Urinary bladder (tissue), 4 donors: Measurements from ENCODE around the gene KLHL14. TPM values are rescaled to one million over a fixed set of nuclear protein-coding genes. Genes with fewer than 3 reads are reported as not detected.

Experiments used
- DNase-seq: peaks from one replicate; pipeline ENCODE4 v3.0.0-alpha.2; 2015; ENCODE audit errors: extremely low spot score
- H3K27ac ChIP-seq: one replicate; pipeline ENCODE4 v1.5.1; 2013; ENCODE audit warnings: low read depth, mild to moderate bottlenecking, moderate library complexity
- H3K36me3 ChIP-seq: one replicate; pipeline ENCODE4 v1.6.1; 2013; ENCODE audit warnings: mild to moderate bottlenecking, moderate library complexity; ENCODE audit not compliant: insufficient read depth
- H3K4me1 ChIP-seq: one replicate; pipeline ENCODE4 v1.6.1; 2013; ENCODE audit warnings: mild to moderate bottlenecking, moderate library complexity; ENCODE audit not compliant: insufficient read depth
- H3K4me3 ChIP-seq: one replicate; pipeline ENCODE4 v1.5.1; 2013; ENCODE audit warnings: low read depth, low read length
- WGBS: extraction: QIAGEN DNeasy Blood & Tissue Kit; methylation state at CpG from one replicate; pipeline ENCODE4 v1.1.7; 2013; 5-methylcytosine and 5-hydroxymethylcytosine counted together
- polyA plus RNA-seq: library from polyadenylated mRNA; stranded (reverse); fragments of 200-250 nt; gene quantifications from one replicate; pipeline ENCODE4 v1.2.3, GENCODE V29; 2013
- total RNA-seq: library from RNA; depleted of rRNA; stranded (reverse); fragments of >200 nt; gene quantifications from one replicate; pipeline ENCODE4 v1.2.3, GENCODE V29; 2014
- donor health status: healthy with polysubstance abuse.
- donor health status: healthy.

KLHL14 gene
- total and polyA plus RNA-seq, 2 donors = 0.39 to 1.5 TPM

DNA sequence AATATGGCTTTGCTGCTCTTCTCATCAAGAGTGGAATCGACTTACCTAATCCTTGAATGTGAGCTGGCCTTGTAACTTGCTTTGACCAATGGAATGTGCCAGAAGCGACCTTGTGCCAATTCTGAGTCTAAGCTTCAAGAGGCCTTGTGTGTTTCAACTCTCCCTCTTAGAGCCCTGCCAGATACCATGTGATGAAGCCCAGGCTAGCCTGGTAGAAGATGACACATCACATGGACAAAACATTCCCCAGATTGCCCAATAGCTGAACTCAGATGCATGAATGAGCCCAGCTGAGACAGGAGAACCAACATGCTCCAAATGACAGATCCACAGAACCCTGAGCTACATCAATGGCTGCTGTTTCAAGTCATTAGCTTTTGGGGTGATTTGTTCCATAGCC, 4.2 kb upstream of the KLHL14 start:
- Histone ChIP-seq H3K4me1 (no peaks in the 10 kb centered on the region), H3K27ac (no peak overlapping the region), H3K4me3 (no peak overlapping the region), H3K36me3 (no peaks in the 10 kb centered on the region)
- DNase-seq = no peak
- 81% methylated on average over 2 of the region's 2 CpGs for WGBS

DNA sequence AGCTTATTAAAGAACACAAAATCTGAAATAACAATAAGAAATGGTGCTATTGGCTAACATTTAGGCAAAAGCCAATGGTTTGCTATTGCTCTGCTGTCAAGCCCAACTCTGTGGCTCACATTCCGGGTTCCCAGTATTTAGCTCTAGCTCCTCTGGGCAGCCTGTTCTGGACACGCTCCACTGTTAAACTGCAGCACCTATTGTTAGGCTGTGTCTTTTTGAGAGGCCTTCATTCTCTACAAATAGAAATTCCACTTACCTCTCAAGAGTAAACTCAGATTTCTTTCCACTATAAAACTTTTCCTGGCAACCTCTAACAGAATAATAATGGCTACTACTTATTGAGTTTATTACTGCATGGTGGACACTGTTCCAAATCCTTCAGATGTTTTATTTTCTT, 3.7 kb upstream of the KLHL14 start:
- Histone ChIP-seq H3K4me3 (no peak overlapping the region), H3K4me1 (no peaks in the 10 kb centered on the region), H3K27ac (no peak overlapping the region), H3K36me3 (no peaks in the 10 kb centered on the region)
- DNase-seq = no peak
- 66% methylated on average over 2 of the region's 2 CpGs for WGBS

DNA sequence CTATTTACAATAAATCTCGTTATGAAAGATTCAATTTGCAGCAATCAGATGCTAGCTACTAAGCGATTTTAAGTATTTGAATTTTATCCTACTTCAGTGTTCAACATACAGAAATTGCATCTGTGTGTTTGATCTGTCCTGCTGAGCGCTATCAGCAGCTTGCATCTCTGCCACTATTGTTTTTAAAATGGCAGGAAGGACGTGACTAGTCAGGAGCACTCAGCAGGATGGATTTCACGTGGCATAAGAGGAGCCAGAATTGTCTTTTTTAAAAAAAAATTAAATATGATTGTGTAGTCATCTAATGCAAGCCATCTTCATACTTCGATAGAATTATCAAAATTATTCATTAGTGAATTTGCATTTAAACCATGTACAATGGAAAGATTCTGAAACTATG, 2.8 kb upstream of the KLHL14 start:
- H3K4me1 ChIP-seq = no peaks in the 10 kb centered on the region
- H3K27ac ChIP-seq = no peak overlapping the region
- WGBS = 82% methylated on average over 6 of the region's 6 CpGs
- DNase-seq = no peak
- no peaks in the 10 kb centered on the region for H3K36me3 ChIP-seq
- H3K4me3 ChIP-seq = no peak overlapping the region

DNA sequence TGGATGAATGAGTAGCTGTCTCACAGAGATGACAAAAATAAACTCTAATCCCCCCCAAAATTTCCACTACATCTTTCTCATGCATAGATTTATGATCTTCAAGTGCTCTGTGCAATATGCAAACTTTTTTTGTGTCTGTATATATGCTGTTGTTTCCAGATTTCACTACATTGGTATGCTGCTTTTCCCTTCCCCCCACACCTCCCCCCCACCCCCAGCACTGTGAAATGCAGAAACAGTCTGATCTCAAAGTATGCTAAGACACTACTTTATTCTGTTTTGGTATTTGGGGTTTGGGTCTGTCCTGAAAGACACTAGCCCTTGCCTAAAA, 524 bp upstream of the KLHL14 start:
- H3K4me1 ChIP-seq = no peaks in the 10 kb centered on the region
- H3K4me3 ChIP-seq = no peak overlapping the region
- no peaks in the 10 kb centered on the region for H3K36me3 ChIP-seq
- H3K27ac ChIP-seq = no peak overlapping the region
- DNase-seq = no peak

DNA sequence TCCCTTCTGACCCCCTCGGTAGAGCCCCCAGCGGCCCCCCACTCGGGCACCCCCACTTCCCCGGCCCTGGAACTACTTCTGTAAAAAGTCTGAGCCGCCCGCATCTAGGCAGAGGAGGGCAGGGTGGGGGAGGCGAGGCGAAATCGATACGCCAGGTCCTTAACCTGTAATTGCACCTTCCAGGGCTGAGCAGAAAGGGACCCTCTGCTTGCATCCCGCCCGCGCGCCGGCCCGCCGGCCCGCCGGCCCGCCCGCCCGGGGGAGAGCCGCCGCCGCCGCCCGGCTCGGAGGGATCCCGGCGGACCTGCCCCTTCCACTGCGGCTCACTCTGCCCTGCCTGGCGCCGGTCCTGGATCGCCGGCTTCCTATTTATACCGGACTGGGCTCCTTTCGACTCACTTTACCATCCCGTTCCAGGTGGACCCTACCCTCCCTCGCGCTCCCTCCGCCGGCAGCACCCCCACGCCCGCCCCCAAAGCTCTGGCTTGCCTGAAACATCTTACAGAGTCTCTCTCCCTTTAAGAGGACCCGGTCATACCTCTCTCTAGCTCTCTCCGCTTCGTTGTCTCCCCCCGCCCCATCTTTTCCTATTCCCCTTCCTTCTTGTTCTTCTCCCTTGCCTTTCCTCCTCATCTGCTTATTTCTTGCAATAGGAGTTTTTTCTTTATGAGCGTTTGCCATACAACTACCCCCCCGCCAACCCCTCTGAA, 797 bp downstream of the KLHL14 start:
- Histone ChIP-seq H3K36me3 (no peaks in the 10 kb centered on the region), H3K4me3 (peak overlapping the region; percentile 50), H3K4me1 (no peaks in the 10 kb centered on the region), H3K27ac (no peak overlapping the region)
- 2% methylated on average over 50 of the region's 50 CpGs for WGBS
- no peak for DNase-seq

DNA sequence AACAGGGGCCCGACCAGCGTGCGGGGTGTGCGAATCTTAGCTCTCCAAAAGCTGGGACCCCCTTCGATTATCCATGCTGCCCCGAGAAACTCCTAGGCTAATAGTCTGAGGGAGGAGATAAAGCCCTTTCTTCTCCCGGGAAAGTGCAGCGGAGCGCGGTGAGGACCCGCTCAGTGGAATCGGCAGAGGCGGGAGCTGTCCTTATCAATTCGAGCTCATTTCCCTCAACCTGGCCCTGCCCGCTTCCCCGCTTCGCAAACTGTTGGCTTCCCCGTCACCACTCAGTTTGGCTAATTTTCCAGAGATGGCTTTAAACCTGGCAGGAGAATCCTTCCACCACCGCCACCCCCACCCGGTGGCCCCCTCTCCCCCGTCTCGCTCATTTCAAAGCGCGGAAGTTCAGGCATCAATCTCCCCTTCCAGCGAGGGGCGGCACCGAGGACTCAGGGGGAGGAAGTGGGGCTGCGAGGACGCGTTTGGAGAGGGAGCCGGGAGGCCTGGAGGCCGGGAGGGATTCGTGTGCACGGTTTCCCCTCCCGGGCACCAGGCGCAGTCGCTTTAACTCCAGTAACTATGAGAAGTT, 1.6 kb downstream of the KLHL14 start:
- no peak overlapping the region for H3K27ac ChIP-seq
- under 1% methylated on average over 37 of the region's 37 CpGs for WGBS
- H3K4me3 ChIP-seq = peak overlapping the region; percentile 50
- no peaks in the 10 kb centered on the region for H3K4me1 ChIP-seq
- no peaks in the 10 kb centered on the region for H3K36me3 ChIP-seq
- DNase-seq = no peak

DNA sequence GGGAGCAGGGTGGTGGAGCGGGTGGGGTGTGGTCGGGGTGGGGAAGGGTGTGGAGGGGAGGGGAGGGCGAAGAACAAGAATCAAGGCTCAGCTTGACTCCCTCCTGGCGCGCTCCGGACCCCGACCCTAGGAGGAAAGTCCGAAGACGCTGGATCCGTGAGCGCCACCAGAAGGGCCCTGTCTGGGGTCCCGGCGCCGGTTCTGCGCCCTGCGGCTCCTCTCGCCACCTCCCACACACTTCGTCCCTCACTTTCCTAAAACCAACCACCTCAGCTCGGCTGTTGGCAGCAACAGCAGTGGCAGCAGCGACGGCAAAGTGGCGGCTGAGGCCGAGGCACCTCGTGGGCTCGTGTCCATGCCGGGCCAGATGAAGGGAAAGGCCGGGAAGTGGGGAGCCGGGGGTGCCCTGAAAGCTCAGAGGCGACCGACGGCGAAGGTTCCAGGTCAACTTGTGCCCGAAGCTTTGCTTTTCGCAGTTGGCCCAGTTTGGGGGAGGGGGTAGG, 2.1 kb downstream of the KLHL14 start:
- 2% methylated on average over 34 of the region's 34 CpGs for WGBS
- no peak for DNase-seq
- no peak overlapping the region for H3K27ac ChIP-seq

DNA sequence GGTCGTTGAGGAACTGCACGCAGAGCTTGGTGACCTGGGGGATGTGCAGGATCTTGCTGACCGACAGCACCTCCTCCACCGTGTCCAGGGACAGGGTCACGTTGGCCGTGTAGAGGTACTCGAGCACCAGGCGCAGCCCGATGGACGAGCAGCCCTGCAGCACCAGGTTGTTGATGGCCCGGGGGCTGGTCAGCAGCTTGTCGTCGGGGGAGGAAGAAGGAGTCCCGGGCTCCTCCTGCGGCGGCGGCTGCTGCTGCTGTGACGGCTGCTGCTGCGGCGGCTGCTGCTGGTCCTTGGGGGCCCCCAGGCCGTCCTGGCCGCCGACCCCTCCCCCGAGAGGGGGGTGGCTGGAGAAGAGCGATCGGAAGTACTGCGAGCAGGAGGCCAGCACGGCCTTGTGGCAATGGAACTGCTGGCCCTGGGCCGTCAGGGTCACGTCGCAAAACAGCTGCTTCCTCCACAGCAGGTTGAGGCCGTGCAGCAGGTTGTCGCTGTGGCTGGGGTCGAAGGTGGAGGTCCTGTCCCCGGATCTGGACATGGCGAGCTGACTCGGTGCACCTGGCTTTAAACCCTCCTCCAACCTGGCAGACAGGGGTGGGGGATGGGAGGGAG, 2.7 kb downstream of the KLHL14 start:
- peak overlapping the region; percentile 50 for H3K4me3 ChIP-seq

More for the DNA sequence above, 2.1 kb downstream of the KLHL14 start:
- Histone ChIP-seq H3K36me3 (no peaks in the 10 kb centered on the region), H3K4me3 (peak overlapping the region; percentile 50), H3K4me1 (no peaks in the 10 kb centered on the region)

DNA sequence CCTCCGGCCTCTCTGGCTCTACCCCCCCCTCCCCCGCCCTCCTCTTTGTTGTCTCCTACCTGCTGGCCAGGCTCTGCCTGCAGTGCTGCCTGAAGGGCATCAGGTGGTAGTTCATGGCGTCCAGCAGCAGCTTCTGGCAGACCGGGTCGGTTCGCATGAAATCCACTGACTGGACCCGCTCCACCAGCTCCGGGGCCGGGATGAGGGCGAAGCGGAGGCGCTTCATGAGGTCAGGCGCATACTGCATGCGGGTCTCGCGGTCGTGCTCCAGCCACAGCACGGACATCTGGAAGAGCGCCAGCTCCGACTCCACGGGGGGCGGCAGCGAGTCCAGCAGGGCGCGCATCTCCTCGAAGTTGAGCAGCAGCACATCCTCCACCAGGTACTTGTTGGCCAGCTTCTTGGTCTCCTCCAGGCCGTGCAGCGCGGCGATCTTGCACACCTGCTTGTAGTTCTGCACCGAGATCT, 3.2 kb downstream of the KLHL14 start:
- Histone ChIP-seq H3K4me3 (no peak overlapping the region), H3K36me3 (no peaks in the 10 kb centered on the region), H3K27ac (no peak overlapping the region), H3K4me1 (no peaks in the 10 kb centered on the region)
- WGBS = 8% methylated on average over 31 of the region's 31 CpGs
- DNase-seq = no peak

More for the DNA sequence above, 2.7 kb downstream of the KLHL14 start:
- no peak for DNase-seq
- H3K36me3 ChIP-seq = no peaks in the 10 kb centered on the region
- no peak overlapping the region for H3K27ac ChIP-seq
- no peaks in the 10 kb centered on the region for H3K4me1 ChIP-seq
- 2% methylated on average over 37 of the region's 37 CpGs for WGBS

DNA sequence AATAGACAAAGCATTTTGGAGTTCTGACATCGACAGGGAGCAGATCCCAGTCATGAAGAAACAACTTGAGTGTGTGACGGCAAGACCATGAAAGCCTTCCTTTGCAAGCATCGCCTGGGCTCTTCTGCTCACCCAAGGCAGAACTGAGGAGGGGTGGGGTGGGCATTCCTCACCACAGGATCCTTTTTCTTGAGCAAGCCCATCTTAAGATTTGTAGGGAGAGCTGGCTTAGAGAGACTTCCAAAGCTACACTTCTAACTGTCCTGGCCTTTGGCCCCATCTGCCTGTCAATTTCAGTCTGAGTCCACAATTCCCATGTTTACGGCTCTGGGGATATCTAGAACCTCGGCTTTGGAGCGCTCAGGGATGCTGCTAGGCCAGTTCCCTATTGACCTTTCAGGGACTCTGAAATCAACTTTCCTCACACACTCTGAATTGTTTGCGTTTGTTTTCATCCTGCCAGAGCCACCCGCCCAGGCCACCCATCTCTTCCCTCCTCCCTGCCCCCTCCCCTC, 3.7 kb downstream of the KLHL14 start:
- Histone ChIP-seq H3K4me1 (no peaks in the 10 kb centered on the region), H3K4me3 (no peak overlapping the region), H3K36me3 (no peaks in the 10 kb centered on the region), H3K27ac (no peak overlapping the region)
- 65% methylated on average over 8 of the region's 8 CpGs for WGBS
- DNase-seq = no peak

DNA sequence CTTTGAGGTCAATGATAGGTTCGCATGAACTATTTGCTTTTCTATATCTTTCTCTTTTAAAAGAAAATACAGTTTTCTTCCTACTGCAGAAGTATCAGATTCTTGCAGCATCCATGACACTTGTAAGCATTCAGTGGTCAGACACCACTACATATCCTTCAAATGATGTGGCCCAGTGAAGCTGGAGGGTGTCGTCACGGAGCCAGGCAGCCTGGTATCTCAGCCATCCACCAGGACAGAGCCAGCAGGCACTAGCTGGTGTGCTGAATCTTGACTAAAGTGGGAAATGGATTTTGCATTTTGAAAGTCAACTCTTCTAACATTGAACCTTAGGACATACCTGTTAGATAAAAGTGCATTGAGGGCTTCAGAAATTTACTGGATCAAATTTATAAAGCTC, 5.4 kb downstream of the KLHL14 start:
- H3K4me1 ChIP-seq = no peaks in the 10 kb centered on the region
- DNase-seq = no peak
- 93% methylated on average over 3 of the region's 3 CpGs for WGBS
- H3K4me3 ChIP-seq = no peak overlapping the region
- no peaks in the 10 kb centered on the region for H3K36me3 ChIP-seq
- no peak overlapping the region for H3K27ac ChIP-seq

DNA sequence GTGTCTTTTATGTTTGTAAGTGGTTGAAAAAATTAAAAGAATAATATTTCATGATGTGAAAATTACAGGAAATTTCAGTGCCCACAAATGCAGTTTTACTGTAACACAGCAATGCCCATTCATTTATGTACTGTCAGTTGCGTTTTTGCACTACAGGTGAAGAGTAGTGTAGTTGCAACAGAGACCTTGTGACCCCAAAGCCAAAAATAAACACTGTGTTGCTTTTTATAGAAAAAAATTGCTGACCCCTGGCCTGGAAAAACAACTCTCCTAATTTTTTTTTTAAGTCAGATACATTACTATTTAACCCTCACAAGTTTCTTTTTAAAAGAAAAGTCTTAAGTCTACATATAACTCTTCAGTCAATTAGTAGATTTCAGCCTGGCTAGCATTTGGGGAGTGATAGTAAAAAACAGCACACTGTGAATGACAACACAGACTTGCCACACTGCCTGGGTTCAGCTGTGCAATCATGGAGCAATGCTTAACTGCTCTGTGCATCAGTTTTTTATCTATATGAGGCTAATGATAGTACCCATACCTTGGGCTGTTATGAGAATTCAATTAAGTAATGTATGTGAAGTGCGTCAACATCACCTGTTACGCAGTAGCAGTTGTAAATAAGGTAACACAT, 8.1 kb downstream of the KLHL14 start:
- H3K27ac ChIP-seq = no peak overlapping the region

DNA sequence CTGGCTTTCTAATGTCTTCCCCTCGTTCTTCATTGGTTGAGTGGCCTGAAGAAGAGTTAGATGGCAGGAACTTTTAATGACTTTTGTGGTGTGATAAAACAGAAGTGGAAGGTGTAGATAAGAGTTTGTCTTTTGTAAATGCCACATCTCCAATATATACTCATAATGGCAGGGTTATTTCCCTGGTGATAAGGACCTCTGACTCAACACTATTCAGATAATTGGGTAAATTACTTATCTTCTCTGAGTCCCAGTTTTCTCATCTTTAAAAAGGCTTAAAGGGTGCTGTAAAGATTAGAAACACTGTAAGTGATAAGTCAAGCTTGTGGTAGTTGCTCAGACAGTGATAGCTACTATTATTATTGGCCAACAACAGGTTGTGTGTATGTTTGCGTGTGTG, 9.5 kb downstream of the KLHL14 start:
- Histone ChIP-seq H3K4me3 (no peak overlapping the region), H3K4me1 (no peaks in the 10 kb centered on the region), H3K36me3 (no peaks in the 10 kb centered on the region), H3K27ac (no peak overlapping the region)
- DNase-seq = no peak
- 78% methylated on average over 2 of the region's 2 CpGs for WGBS

More for the DNA sequence above, 8.1 kb downstream of the KLHL14 start:
- no peaks in the 10 kb centered on the region for H3K4me1 ChIP-seq
- DNase-seq = no peak
- H3K36me3 ChIP-seq = no peaks in the 10 kb centered on the region
- 94% methylated on average over 3 of the region's 3 CpGs for WGBS
- H3K4me3 ChIP-seq = no peak overlapping the region
